Left colon (tissue), 2 donors: ENCODE data around the gene NPY4R2. TPM values are rescaled to one million over a fixed set of nuclear protein-coding genes. Genes with fewer than 3 reads are reported as not detected.
"Not testable (repeated sequence)": the region's sequence is repeated elsewhere in the genome, so short reads cannot be mapped to it uniquely, and the experiment has no call there.

Source experiments
- ATAC-seq: fragments of 200-7000 bp; cut with Tn5 transposase; one replicate; pipeline ENCODE4 v1.9.1; 2020; ENCODE audit warnings: mild to moderate bottlenecking, moderate library complexity
- DNase-seq, 2 donors: peaks; one replicate each; pipeline ENCODE4 v3.0.0-alpha.2; 2020
- intact Hi-C, 2 donors: fragments of 100-400 bp; cut with DNase I in 1 of 2; cut with micrococcal nuclease in 1 of 2; formaldehyde crosslinking; loops; one replicate each; pipeline versions ENCODE4 v1.11.2 to v1.14.0; 2022; cut with DNase I, micrococcal nuclease
- total RNA-seq, 2 donors: library from RNA; stranded (reverse); fragmentation: NEBNext Ultra II Directional; extraction: Animal tissue kit (Norgen Biotek cat#: 25700); gene quantifications; one replicate each; pipeline ENCODE4 v1.2.1, GENCODE V29; 2021
- donor health status: DM: no; HTN: no; CAD: no.
- donor health status: DM: yes; HTN: yes; CAD: no.

The NPY4R2 gene
- total RNA-seq, 2 donors from 2014 or later, result 8.3 to 10.6 TPM

- ATAC-seq, result peak; percentile 44
- DNase-seq, intact Hi-C loops: not testable (repeated sequence)
Observed at GRCh38 chr10:47924628-47925027, 6.2 kb downstream of the NPY4R2 start.

- intact Hi-C loops, DNase-seq: not testable (repeated sequence)
- ATAC-seq, result peak; percentile 33
Observed at GRCh38 chr10:47927147-47927916, 8.9 kb downstream of the NPY4R2 start.

- DNase-seq, intact Hi-C loops: not testable (repeated sequence)
- ATAC-seq, result peak; percentile 35
Observed at GRCh38 chr10:47928225-47928624, 9.8 kb downstream of the NPY4R2 start.

- intact Hi-C loops, DNase-seq: not testable (repeated sequence)
- peak; percentile 75 for ATAC-seq
Observed at GRCh38 chr10:47932824-47933223, 14.4 kb downstream of the NPY4R2 start.

- ATAC-seq, intact Hi-C loops, DNase-seq: not testable (repeated sequence)
Observed at GRCh38 chr10:47933462-47933861, 15.0 kb downstream of the NPY4R2 start.

- ATAC-seq, result peak; percentile 85
- intact Hi-C loops, DNase-seq: not testable (repeated sequence)
Observed at GRCh38 chr10:47936772-47937228, 18.3 kb downstream of the NPY4R2 start.

GRCh38 chr10:47937634-47938033, 19.2 kb downstream of the NPY4R2 start:
- ATAC-seq, intact Hi-C loops, DNase-seq: not testable (repeated sequence)

GRCh38 chr10:47940821-47941220, 22.4 kb downstream of the NPY4R2 start:
- peak in 1 of 2 donors; percentile 36 for DNase-seq
- intact Hi-C loops, result not testable (repeated sequence)
- peak; percentile 50 for ATAC-seq

- DNase-seq, intact Hi-C loops, ATAC-seq: not testable (repeated sequence)
Observed at GRCh38 chr10:47941379-47941778, 22.9 kb downstream of the NPY4R2 start.

GRCh38 chr10:47942351-47943019, 24.0 kb downstream of the NPY4R2 start:
- peak; percentile 42 for ATAC-seq
- intact Hi-C loops, DNase-seq: not testable (repeated sequence)

- peak; percentile 65 for ATAC-seq
- intact Hi-C loops, result not testable (repeated sequence)
Observed at GRCh38 chr10:47943328-47943727, 24.9 kb downstream of the NPY4R2 start.

GRCh38 chr10:47947424-47947823, 29.0 kb downstream of the NPY4R2 start:
- DNase-seq, intact Hi-C loops, ATAC-seq: not testable (repeated sequence)

More at GRCh38 chr10:47943328-47943727, 24.9 kb downstream of the NPY4R2 start:
- DNase-seq, result peak in 1 of 2 donors; percentile 50

GRCh38 chr10:47957158-47957557, 38.7 kb downstream of the NPY4R2 start:
- DNase-seq, ATAC-seq, intact Hi-C loops: not testable (repeated sequence)

- DNase-seq, intact Hi-C loops, ATAC-seq: not testable (repeated sequence)
Observed at GRCh38 chr10:47959677-47960076, 41.2 kb downstream of the NPY4R2 start.

GRCh38 chr10:47960699-47961098, 42.2 kb downstream of the NPY4R2 start:
- intact Hi-C loops, DNase-seq: not testable (repeated sequence)
- ATAC-seq, result peak; percentile 75

GRCh38 chr10:47962785-47963184, 44.3 kb downstream of the NPY4R2 start:
- ATAC-seq, intact Hi-C loops, DNase-seq: not testable (repeated sequence)

- intact Hi-C loops, DNase-seq, ATAC-seq: not testable (repeated sequence)
Observed at GRCh38 chr10:47964280-47965063, 46.0 kb downstream of the NPY4R2 start.

GRCh38 chr10:47968988-47969387, 50.5 kb downstream of the NPY4R2 start:
- ATAC-seq, intact Hi-C loops, DNase-seq: not testable (repeated sequence)

- DNase-seq, intact Hi-C loops, ATAC-seq: not testable (repeated sequence)
Observed at GRCh38 chr10:47970047-47970446, 51.6 kb downstream of the NPY4R2 start.
